Astrocyte of the cerebellum (primary cell): ENCODE measurements around the gene ASIC2.
A peak's percentile ranks its signal among the peaks of the same experiment; 100 is the strongest.
"Not testable (repeated sequence)": the region's sequence is repeated elsewhere in the genome, so short reads cannot be mapped to it uniquely, and the experiment has no call there.

ENCODE experiments used
- DNase-seq: peaks from one replicate; pipeline ENCODE4 v3.0.0-alpha.2; 2011; ENCODE audit warnings: low read depth
- H3K4me3 ChIP-seq: 2 replicates; pipeline ENCODE4 v1.5.1; 2011; ENCODE audit warnings: mild to moderate bottlenecking, low read depth, low read length, moderate library complexity
- in situ Hi-C: cut with HindIII; loops from 2 replicates; pipeline ENCODE4 v1.10.0; 2017; ENCODE audit warnings: low sequenced_read_pairs
- TF ChIP-seq, protein P1 (sequence below): IDR thresholded peaks from 2 replicates; pipeline ENCODE4 v1.5.1; 2012; ENCODE audit warnings: low read length, low read depth, moderate library complexity, mild to moderate bottlenecking; ENCODE audit errors: missing control alignments

ASIC2 gene

DNA sequence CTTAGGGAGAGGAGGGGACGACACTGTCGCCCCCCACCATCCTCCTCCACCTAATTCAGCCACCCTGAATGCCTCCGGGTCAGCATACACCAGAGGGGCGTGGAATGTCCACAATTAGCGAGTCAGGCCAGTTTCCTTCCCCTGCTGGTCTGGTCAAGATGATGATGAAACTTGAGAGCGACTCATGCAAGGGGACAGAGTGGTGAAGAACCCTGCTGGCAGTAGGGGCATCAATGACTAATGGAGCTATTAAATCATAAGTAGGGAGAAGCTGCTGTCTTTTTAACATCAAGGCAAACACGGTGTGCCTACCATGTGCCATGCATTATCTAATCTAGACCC, 294.2 kb downstream of the ASIC2 start:
- no peak for DNase-seq
- in situ Hi-C loops: no loop called here
- no peak overlapping the region for H3K4me3 ChIP-seq
- TF ChIP-seq, protein P1, sequence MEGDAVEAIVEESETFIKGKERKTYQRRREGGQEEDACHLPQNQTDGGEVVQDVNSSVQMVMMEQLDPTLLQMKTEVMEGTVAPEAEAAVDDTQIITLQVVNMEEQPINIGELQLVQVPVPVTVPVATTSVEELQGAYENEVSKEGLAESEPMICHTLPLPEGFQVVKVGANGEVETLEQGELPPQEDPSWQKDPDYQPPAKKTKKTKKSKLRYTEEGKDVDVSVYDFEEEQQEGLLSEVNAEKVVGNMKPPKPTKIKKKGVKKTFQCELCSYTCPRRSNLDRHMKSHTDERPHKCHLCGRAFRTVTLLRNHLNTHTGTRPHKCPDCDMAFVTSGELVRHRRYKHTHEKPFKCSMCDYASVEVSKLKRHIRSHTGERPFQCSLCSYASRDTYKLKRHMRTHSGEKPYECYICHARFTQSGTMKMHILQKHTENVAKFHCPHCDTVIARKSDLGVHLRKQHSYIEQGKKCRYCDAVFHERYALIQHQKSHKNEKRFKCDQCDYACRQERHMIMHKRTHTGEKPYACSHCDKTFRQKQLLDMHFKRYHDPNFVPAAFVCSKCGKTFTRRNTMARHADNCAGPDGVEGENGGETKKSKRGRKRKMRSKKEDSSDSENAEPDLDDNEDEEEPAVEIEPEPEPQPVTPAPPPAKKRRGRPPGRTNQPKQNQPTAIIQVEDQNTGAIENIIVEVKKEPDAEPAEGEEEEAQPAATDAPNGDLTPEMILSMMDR: no peak

GRCh38 chr17:32998111-32998886, 294.8 kb downstream of the ASIC2 start:
- no peak overlapping the region for H3K4me3 ChIP-seq
- TF ChIP-seq, protein P1: peak; percentile 92
- in situ Hi-C loops: no loop called here
- DNase-seq: peak; percentile 32

GRCh38 chr17:32995416-32996045, 297.6 kb downstream of the ASIC2 start:
- no peak for DNase-seq
- no peak overlapping the region for H3K4me3 ChIP-seq
- TF ChIP-seq, protein P1: no peak
- in situ Hi-C loops: no loop called here

GRCh38 chr17:32993977-32994376, 299.1 kb downstream of the ASIC2 start:
- TF ChIP-seq, protein P1: no peak
- no peak for DNase-seq
- in situ Hi-C loops: no loop called here
- H3K4me3 ChIP-seq: no peak overlapping the region

DNA sequence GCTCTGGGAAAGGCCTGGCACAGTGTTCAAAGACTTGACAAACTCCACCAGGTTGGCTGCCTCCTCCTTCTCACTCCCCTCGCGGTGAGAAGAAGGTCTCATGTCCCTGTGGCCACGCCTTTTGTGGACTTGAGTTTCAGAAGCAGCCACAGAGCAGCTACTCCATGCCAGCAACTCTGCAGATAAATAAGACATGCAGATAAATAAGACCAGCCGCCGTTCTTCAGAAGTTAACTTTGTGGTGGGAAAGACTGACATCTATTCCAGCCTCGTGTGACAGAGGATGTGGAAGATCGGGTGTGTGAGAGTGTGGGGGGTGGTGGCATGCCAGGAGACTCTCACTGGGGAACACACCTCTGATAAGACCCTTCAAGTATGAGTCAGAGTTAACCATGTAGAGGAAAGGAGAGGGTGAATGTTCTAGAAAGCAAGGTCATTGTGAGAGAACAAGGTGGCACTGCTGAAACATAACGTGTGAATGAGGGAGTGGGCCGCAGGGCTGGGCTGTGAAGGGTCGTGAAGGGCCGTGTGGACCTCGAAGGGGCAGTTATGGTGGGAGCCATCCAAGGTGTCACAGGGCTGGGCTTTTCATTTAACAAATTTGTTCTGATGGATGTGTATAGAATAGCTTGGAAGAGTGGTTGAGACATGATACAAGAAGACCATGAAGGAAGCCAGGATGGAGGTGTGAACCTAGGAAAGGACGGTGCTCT, 300.6 kb downstream of the ASIC2 start:
- no peak overlapping the region for H3K4me3 ChIP-seq
- in situ Hi-C loops: no loop called here
- TF ChIP-seq, protein P1: no peak
- no peak for DNase-seq

DNA sequence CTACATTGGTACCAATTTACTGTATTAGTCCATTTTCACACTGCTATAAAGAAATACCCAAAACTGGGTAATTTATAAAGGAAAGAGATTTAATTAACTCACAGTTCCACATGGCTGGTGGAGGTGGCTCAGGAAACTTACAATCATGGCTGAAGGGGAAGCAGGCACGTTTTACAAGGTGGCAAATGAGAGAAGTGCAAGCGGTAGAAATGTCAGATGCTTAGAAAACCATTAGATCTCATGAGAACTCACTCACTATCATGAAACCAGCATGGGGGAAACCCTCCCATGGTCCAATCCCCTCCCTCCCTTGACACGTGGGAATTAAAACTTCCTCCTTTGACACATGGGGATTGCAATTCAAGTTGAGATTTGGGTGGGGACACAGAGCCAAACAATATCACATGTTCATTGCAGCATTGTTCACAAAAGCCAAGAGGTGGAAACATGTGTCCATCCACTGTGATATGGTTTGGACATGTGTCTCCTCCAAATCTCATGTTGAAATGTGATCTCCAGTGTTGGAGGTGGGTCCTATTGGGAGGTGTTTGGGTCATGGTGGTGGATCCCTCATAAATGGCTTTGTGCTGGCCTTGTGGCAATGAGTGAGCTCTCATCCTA, 304.5 kb downstream of the ASIC2 start:
- no peak overlapping the region for H3K4me3 ChIP-seq
- in situ Hi-C loops: no loop called here

DNA sequence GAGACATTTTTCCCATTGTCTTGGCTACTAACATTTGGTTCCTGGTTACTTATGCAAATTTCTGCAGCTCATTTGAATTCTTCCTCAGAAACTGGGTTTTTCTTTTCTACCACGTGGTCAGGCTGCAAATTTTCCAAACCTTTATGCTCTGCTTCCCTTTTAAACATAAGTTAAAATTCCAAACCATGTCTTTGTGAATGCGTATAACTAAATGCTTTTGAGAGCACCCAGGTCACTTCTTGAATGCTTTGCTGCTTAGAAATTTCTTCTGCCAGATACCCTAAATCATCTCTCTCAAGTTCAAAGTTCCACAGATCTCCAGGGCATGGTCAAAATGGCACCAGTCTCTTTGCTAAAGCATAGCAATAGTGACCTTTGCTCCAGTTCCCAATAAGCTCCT, 305.2 kb downstream of the ASIC2 start:
- H3K4me3 ChIP-seq, in situ Hi-C loops, DNase-seq: not testable (repeated sequence)

More for the DNA sequence above, 304.5 kb downstream of the ASIC2 start:
- DNase-seq: no peak
- TF ChIP-seq, protein P1: no peak

DNA sequence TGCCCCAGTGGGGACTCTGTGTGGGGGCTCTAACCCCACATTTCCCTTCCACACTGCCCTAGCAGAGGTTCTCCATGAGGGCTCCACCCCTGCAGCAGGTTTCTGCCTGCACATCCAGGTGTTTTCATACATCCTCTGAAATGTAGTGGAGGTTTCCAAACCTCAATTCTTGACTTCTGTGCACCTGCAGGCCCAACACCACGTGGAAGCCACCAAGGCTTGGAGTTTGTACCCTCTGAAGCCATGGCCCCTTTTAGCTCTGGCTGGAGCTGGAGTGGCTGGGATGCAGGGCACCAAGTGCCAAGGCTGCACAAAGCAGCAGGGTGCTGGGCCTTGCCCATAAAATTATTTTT, 305.7 kb downstream of the ASIC2 start:
- H3K4me3 ChIP-seq, in situ Hi-C loops, DNase-seq: not testable (repeated sequence)
